Left ventricle myocardium superior (tissue), 1 donor: ENCODE results near the gene PCDHGB6. TPM values are rescaled to one million over a fixed set of nuclear protein-coding genes. Genes with fewer than 3 reads are reported as not detected.

ENCODE experiments used
- ATAC-seq: fragments of 200-7000 bp; cut with Tn5 transposase; one replicate; pipeline ENCODE4 v1.9.1; 2020; ENCODE audit warnings: mild to moderate bottlenecking, moderate library complexity
- DNase-seq: peaks from one replicate; pipeline ENCODE4 v3.0.0-alpha.2; 2020
- intact Hi-C: fragments of 100-400 bp; cut with micrococcal nuclease; formaldehyde crosslinking; loops from one replicate; pipeline ENCODE4 v1.11.0; 2022
- total RNA-seq: library from RNA; stranded (reverse); fragmentation: NEBNext Ultra II Directional; extraction: Animal tissue kit (Norgen Biotek cat#: 25700); gene quantifications from one replicate; pipeline ENCODE4 v1.2.1, GENCODE V29; 2021
- donor health status: DM: no; HTN: yes; CAD: no; lungs with severe emphysema.

The PCDHGB6 gene
- total RNA-seq, 1 donor from 2014 or later = 4.7 TPM

DNA sequence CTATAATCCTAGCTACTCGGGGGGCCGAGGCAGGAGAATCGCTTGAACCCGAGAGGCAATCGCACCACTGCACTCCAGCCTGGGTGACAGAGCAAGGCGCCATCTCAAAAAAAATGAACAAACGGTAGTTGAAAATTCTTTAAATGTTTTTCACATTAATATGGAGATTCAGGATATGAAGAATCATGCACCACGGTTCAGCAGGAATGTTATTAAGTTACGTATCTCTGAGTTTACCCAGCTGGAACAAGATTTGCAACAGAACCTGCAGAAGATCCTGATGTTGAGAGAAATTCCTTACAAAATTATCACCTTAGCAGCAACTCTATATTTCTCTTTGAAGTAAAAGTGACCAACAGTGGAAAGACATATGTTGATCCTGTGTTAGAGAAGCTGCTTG is 32.5 kb downstream of the PCDHGB6 start:
- intact Hi-C loops = no loop called here
- DNase-seq = no peak
- ATAC-seq = no peak

- DNase-seq (peak; percentile 80), ATAC-seq (peak; percentile 92)
- intact Hi-C loops = no loop called here
Measured at GRCh38 chr5:141441571-141442170, 33.9 kb downstream of the PCDHGB6 start.

Other genes with a start within 250 kb of the PCDHGB6 start
- 0.77 TPM for gene PCDHB7, start 235.4 kb upstream of the PCDHGB6 start, total RNA-seq
- 1.8 TPM for gene PCDHB8, start 230.2 kb upstream of the PCDHGB6 start, total RNA-seq
- 2.7 TPM for gene PCDHB16, start 225.6 kb upstream of the PCDHGB6 start, total RNA-seq
- gene PCDHB9, start 220.9 kb upstream of the PCDHGB6 start, total RNA-seq = 0.59 TPM
- gene PCDHB10, start 215.7 kb upstream of the PCDHGB6 start, total RNA-seq = 0.64 TPM
- 0.74 TPM for gene PCDHB11, start 208.4 kb upstream of the PCDHGB6 start, total RNA-seq
- gene PCDHB12, start 199.3 kb upstream of the PCDHGB6 start, total RNA-seq = 1.3 TPM
- gene PCDHB13, start 194.1 kb upstream of the PCDHGB6 start, total RNA-seq = 1.7 TPM
- 2.5 TPM for gene PCDHB14, start 184.7 kb upstream of the PCDHGB6 start, total RNA-seq
- 2.6 TPM for gene PCDHB15, start 162.6 kb upstream of the PCDHGB6 start, total RNA-seq
- gene SLC25A2, start 104.0 kb upstream of the PCDHGB6 start, total RNA-seq = not detected
- gene TAF7, start 87.2 kb upstream of the PCDHGB6 start, total RNA-seq = 106 TPM
- gene PCDHGA1, start 77.5 kb upstream of the PCDHGB6 start, total RNA-seq = 3.0 TPM
- gene PCDHGA2, start 69.3 kb upstream of the PCDHGB6 start, total RNA-seq = 6.0 TPM
- gene PCDHGA3, start 64.2 kb upstream of the PCDHGB6 start, total RNA-seq = 12.1 TPM
- 7.1 TPM for gene PCDHGB1, start 57.9 kb upstream of the PCDHGB6 start, total RNA-seq
- 8.4 TPM for gene PCDHGA4, start 53.0 kb upstream of the PCDHGB6 start, total RNA-seq
- 8.7 TPM for gene PCDHGB2, start 48.0 kb upstream of the PCDHGB6 start, total RNA-seq
- 5.3 TPM for gene PCDHGA5, start 43.9 kb upstream of the PCDHGB6 start, total RNA-seq
- gene PCDHGB3, start 37.8 kb upstream of the PCDHGB6 start, total RNA-seq = 7.2 TPM
- gene PCDHGA6, start 34.1 kb upstream of the PCDHGB6 start, total RNA-seq = 5.7 TPM
- gene PCDHGA7, start 25.3 kb upstream of the PCDHGB6 start, total RNA-seq = 7.0 TPM
- 5.4 TPM for gene PCDHGB4, start 20.3 kb upstream of the PCDHGB6 start, total RNA-seq
- gene PCDHGA8, start 15.4 kb upstream of the PCDHGB6 start, total RNA-seq = 9.1 TPM
- 6.4 TPM for gene PCDHGB5, start 10.1 kb upstream of the PCDHGB6 start, total RNA-seq
- gene PCDHGA9, start 5.2 kb upstream of the PCDHGB6 start, total RNA-seq = 4.5 TPM
- gene PCDHGA10, start 5.0 kb downstream of the PCDHGB6 start, total RNA-seq = 5.3 TPM
- gene PCDHGB7, start 9.7 kb downstream of the PCDHGB6 start, total RNA-seq = 8.8 TPM
- gene PCDHGA11, start 13.0 kb downstream of the PCDHGB6 start, total RNA-seq = 5.0 TPM
- gene PCDHGA12, start 22.5 kb downstream of the PCDHGB6 start, total RNA-seq = 5.1 TPM
- gene PCDHGC3, start 67.9 kb downstream of the PCDHGB6 start, total RNA-seq = 13.4 TPM
- 2.5 TPM for gene PCDHGC4, start 77.0 kb downstream of the PCDHGB6 start, total RNA-seq
- 3.2 TPM for gene PCDHGC5, start 81.1 kb downstream of the PCDHGB6 start, total RNA-seq
- 36.6 TPM for gene DIAPH1, start 211.0 kb downstream of the PCDHGB6 start, total RNA-seq
- 28.9 TPM for gene HDAC3, start 228.8 kb downstream of the PCDHGB6 start, total RNA-seq
- gene RELL2, start 229.0 kb downstream of the PCDHGB6 start, total RNA-seq = 0.55 TPM
- 3.7 TPM for gene FCHSD1, start 243.4 kb downstream of the PCDHGB6 start, total RNA-seq